Trophoblast cell (in vitro differentiated cells and primary cell): Measurements from ENCODE around the gene LMF1.

Experiments used
- DNase-seq, 2 donors: peaks; one replicate each; pipeline ENCODE4 v3.0.0-alpha.2; 2016
- H2AFZ ChIP-seq: 2 replicates; pipeline ENCODE4 v1.6.1; 2013; ENCODE audit warnings: low read length, moderate library complexity, mild to moderate bottlenecking; ENCODE audit not compliant: insufficient read depth, poor library complexity
- H2AK5ac ChIP-seq: 2 replicates; pipeline ENCODE4 v1.6.1; 2013; ENCODE audit warnings: mild to moderate bottlenecking, low read length
- H2BK120ac ChIP-seq: 2 replicates; pipeline ENCODE4 v1.6.1; 2013; ENCODE audit warnings: low read length, mild to moderate bottlenecking, moderate library complexity; ENCODE audit not compliant: insufficient read depth, poor library complexity
- H2BK12ac ChIP-seq: 2 replicates; pipeline ENCODE4 v1.6.1; 2013; ENCODE audit warnings: mild to moderate bottlenecking, low read length, moderate library complexity
- H2BK5ac ChIP-seq: 2 replicates; pipeline ENCODE4 v1.6.1; 2013; ENCODE audit warnings: low read length, low read depth, moderate library complexity, mild to moderate bottlenecking; ENCODE audit not compliant: poor library complexity
- H3K14ac ChIP-seq: 2 replicates; pipeline ENCODE4 v1.6.1; 2013; ENCODE audit warnings: mild to moderate bottlenecking, low read length
- H3K18ac ChIP-seq: 2 replicates; pipeline ENCODE4 v1.6.1; 2013; ENCODE audit warnings: mild to moderate bottlenecking, low read length
- H3K23ac ChIP-seq: 2 replicates; pipeline ENCODE4 v1.6.1; 2013; ENCODE audit warnings: low read length
- H3K27ac ChIP-seq: 2 replicates; pipeline ENCODE4 v1.5.1; 2013; ENCODE audit warnings: low read depth, mild to moderate bottlenecking, inconsistent platforms, low read length, moderate library complexity
- H3K27me3 ChIP-seq: 2 replicates; pipeline ENCODE4 v1.6.1; 2013; ENCODE audit warnings: inconsistent platforms, mild to moderate bottlenecking, low read length, moderate library complexity; ENCODE audit not compliant: insufficient read depth
- H3K36me3 ChIP-seq, 2 experiments: 1 replicate in 1 of 2; 2 replicates in 1 of 2; pipeline ENCODE4 v1.6.1; 2013; ENCODE audit warnings: low read length in 2 of 2, mild to moderate bottlenecking in 2 of 2, moderate library complexity in 1 of 2; ENCODE audit not compliant: insufficient read depth in 2 of 2, control insufficient read depth in 1 of 2
- H3K4ac ChIP-seq: 2 replicates; pipeline ENCODE4 v1.6.1; 2013; ENCODE audit warnings: low read depth, mild to moderate bottlenecking, low read length, moderate library complexity
- H3K4me1 ChIP-seq, 2 experiments: 1 replicate in 1 of 2; 2 replicates in 1 of 2; pipeline ENCODE4 v1.6.1; 2013; ENCODE audit warnings: low read length in 2 of 2, mild to moderate bottlenecking in 2 of 2, moderate library complexity in 1 of 2; ENCODE audit not compliant: insufficient read depth in 2 of 2, control insufficient read depth in 1 of 2
- H3K4me2 ChIP-seq: 2 replicates; pipeline ENCODE4 v1.6.1; 2013; ENCODE audit warnings: inconsistent platforms, mild to moderate bottlenecking, low read length, moderate library complexity
- H3K4me3 ChIP-seq: 2 replicates; pipeline ENCODE4 v1.5.1; 2013; ENCODE audit warnings: mild to moderate bottlenecking, low read depth, low read length, inconsistent platforms
- H3K79me1 ChIP-seq: one replicate; pipeline ENCODE4 v1.6.1; 2013; ENCODE audit warnings: low read length
- H3K79me2 ChIP-seq: 2 replicates; pipeline ENCODE4 v1.6.1; 2013; ENCODE audit warnings: low read length, mild to moderate bottlenecking; ENCODE audit not compliant: control insufficient read depth, insufficient read depth, poor library complexity
- H3K9ac ChIP-seq: 2 replicates; pipeline ENCODE4 v1.6.1; 2013; ENCODE audit warnings: mild to moderate bottlenecking, low read length
- H3K9me3 ChIP-seq: 2 replicates; pipeline ENCODE4 v1.6.1; 2013; ENCODE audit warnings: low read depth, mild to moderate bottlenecking, control low read depth, inconsistent platforms, low read length; ENCODE audit not compliant: insufficient read depth
- H4K12ac ChIP-seq: 2 replicates; pipeline ENCODE4 v1.6.1; 2013; ENCODE audit warnings: low read depth, mild to moderate bottlenecking, low read length, moderate library complexity
- H4K8ac ChIP-seq: 2 replicates; pipeline ENCODE4 v1.6.1; 2013; ENCODE audit warnings: low read depth, mild to moderate bottlenecking, low read length, moderate library complexity
- H4K91ac ChIP-seq: one replicate; pipeline ENCODE4 v1.6.1; 2013; ENCODE audit warnings: low read depth, mild to moderate bottlenecking, low read length, moderate library complexity
- WGBS: extraction: QIAGEN DNeasy Blood & Tissue Kit; methylation state at CpG from one replicate; pipeline ENCODE4 v1.1.7; 2013; ENCODE audit warnings: missing lambda C conversion rate; ENCODE audit not compliant: insufficient read length, insufficient coverage; ENCODE audit errors: extremely low coverage; 5-methylcytosine and 5-hydroxymethylcytosine counted together

LMF1 gene

GRCh38 chr16:979859-980594, 9.2 kb upstream of the LMF1 start:
- H3K18ac ChIP-seq = no peak overlapping the region
- H2BK5ac ChIP-seq = no peak overlapping the region
- H3K23ac ChIP-seq = no peak overlapping the region
- no peak overlapping the region for H2AK5ac ChIP-seq
- no peak overlapping the region for H3K9ac ChIP-seq
- peaks cover 3 to 9% of the 10 kb centered on the region in 2 experiments for H3K4me1 ChIP-seq
- no peak overlapping the region for H2BK12ac ChIP-seq
- H3K79me1 ChIP-seq = no peaks in the 10 kb centered on the region
- peaks cover 42% of the 10 kb centered on the region for H3K27me3 ChIP-seq
- no peaks in the 10 kb centered on the region for H3K79me2 ChIP-seq
- no peaks in the 10 kb centered on the region for H3K36me3 ChIP-seq
- H3K9me3 ChIP-seq = peaks cover 15% of the 10 kb centered on the region
- no peak overlapping the region for H3K4ac ChIP-seq
- no peak overlapping the region for H3K27ac ChIP-seq
- peak overlapping the region; percentile 45 for H3K4me3 ChIP-seq
- H3K14ac ChIP-seq = no peak overlapping the region
- WGBS = no CpG with 5 or more reads among the region's 63 CpGs
- H4K8ac ChIP-seq = no peak overlapping the region
- H2BK120ac ChIP-seq = no peak overlapping the region
- H4K12ac ChIP-seq = no peak overlapping the region
- no peak overlapping the region for H4K91ac ChIP-seq
- no peak for DNase-seq
- no peak overlapping the region for H2AFZ ChIP-seq
- H3K4me2 ChIP-seq = peak overlapping the region; percentile 53

GRCh38 chr16:979147-979546, 8.4 kb upstream of the LMF1 start:
- Histone ChIP-seq H4K91ac (no peak overlapping the region), H3K4me2 (no peak overlapping the region), H2AFZ (no peak overlapping the region), H3K23ac (no peak overlapping the region), H3K4me3 (no peak overlapping the region), H3K14ac (no peak overlapping the region), H3K4me1 (peaks cover 3 to 9% of the 10 kb centered on the region in 2 experiments), H3K27ac (no peak overlapping the region), H2BK12ac (no peak overlapping the region), H3K9me3 (peaks cover 15% of the 10 kb centered on the region), H2AK5ac (no peak overlapping the region), H3K4ac (no peak overlapping the region), H2BK120ac (no peak overlapping the region), H3K36me3 (no peaks in the 10 kb centered on the region), H3K18ac (no peak overlapping the region), H3K9ac (no peak overlapping the region), H3K79me2 (no peaks in the 10 kb centered on the region), H2BK5ac (no peak overlapping the region), H4K12ac (no peak overlapping the region), H3K27me3 (peaks cover 42% of the 10 kb centered on the region), H3K79me1 (no peaks in the 10 kb centered on the region), H4K8ac (no peak overlapping the region)
- no CpG with 5 or more reads among the region's 14 CpGs for WGBS
- DNase-seq = no peak

GRCh38 chr16:978403-978802, 7.6 kb upstream of the LMF1 start:
- Histone ChIP-seq H3K36me3 (no peaks in the 10 kb centered on the region), H3K18ac (no peak overlapping the region), H3K4me1 (peaks cover 3 to 9% of the 10 kb centered on the region in 2 experiments), H3K4ac (no peak overlapping the region), H3K4me3 (no peak overlapping the region), H3K79me2 (no peaks in the 10 kb centered on the region), H3K27me3 (peaks cover 37% of the 10 kb centered on the region), H3K9me3 (peaks cover 15% of the 10 kb centered on the region), H3K14ac (no peak overlapping the region), H3K79me1 (no peaks in the 10 kb centered on the region), H2BK120ac (no peak overlapping the region), H3K4me2 (no peak overlapping the region), H3K23ac (no peak overlapping the region), H2AFZ (no peak overlapping the region), H2BK12ac (no peak overlapping the region), H4K12ac (no peak overlapping the region), H4K91ac (no peak overlapping the region), H3K27ac (no peak overlapping the region), H2AK5ac (no peak overlapping the region), H2BK5ac (no peak overlapping the region), H3K9ac (no peak overlapping the region), H4K8ac (no peak overlapping the region)
- peak in 1 of 2 donors; percentile 12 for DNase-seq
- WGBS = no CpG with 5 or more reads among the region's 9 CpGs

- WGBS = 75% methylated on average over 4 of the region's 8 CpGs
- Histone ChIP-seq H2AFZ (no peak overlapping the region), H2BK5ac (no peak overlapping the region)
Observed at GRCh38 chr16:977896-978295, 7.1 kb upstream of the LMF1 start.

More at GRCh38 chr16:977896-978295, 7.1 kb upstream of the LMF1 start:
- Histone ChIP-seq H2BK12ac (no peak overlapping the region), H2AK5ac (no peak overlapping the region), H3K23ac (no peak overlapping the region), H3K27me3 (peaks cover 33% of the 10 kb centered on the region), H3K9me3 (peaks cover 15% of the 10 kb centered on the region), H3K79me2 (no peaks in the 10 kb centered on the region), H3K36me3 (no peaks in the 10 kb centered on the region), H3K18ac (no peak overlapping the region), H3K4me2 (no peak overlapping the region), H3K14ac (no peak overlapping the region), H3K4ac (no peak overlapping the region), H4K91ac (no peak overlapping the region), H3K9ac (no peak overlapping the region), H3K79me1 (no peaks in the 10 kb centered on the region), H4K12ac (no peak overlapping the region), H3K4me1 (peaks cover 3 to 9% of the 10 kb centered on the region in 2 experiments), H3K4me3 (no peak overlapping the region), H3K27ac (no peak overlapping the region), H4K8ac (no peak overlapping the region), H2BK120ac (no peak overlapping the region)
- no peak for DNase-seq
